Epithelial cell of prostate (primary cell): ENCODE data around the gene ACBD4.

Source experiments
- DNase-seq: peaks from one replicate; pipeline ENCODE4 v3.0.0-alpha.2; 2011; ENCODE audit warnings: low read depth, low spot score
- H3K27ac ChIP-seq: fragments of 450-650 bp; 2 replicates; pipeline ENCODE4 v1.5.1; 2017; ENCODE audit warnings: mild to moderate bottlenecking

The ACBD4 gene

DNA sequence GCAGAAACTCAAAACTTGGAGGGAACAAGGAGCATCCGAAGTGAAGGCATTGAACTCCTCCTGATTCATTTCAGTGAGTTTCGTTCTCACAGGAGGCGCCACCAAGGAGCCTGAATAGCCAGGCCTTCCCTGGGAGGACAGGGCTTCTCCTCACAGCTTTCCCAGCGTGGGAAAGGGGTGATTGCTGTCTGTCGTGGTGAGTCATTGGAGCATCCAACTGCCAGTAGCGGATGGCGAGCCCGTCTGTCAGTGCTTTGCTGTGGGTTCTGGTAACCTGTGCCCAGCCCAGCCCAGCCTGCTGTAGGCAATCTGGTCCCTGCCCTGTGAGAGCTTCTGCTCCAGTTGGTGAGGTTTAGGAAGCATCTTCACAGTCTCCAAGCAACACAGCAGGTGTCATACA, 31.5 kb upstream of the ACBD4 start:
- no peak for DNase-seq
- H3K27ac ChIP-seq, result no peak overlapping the region

DNA sequence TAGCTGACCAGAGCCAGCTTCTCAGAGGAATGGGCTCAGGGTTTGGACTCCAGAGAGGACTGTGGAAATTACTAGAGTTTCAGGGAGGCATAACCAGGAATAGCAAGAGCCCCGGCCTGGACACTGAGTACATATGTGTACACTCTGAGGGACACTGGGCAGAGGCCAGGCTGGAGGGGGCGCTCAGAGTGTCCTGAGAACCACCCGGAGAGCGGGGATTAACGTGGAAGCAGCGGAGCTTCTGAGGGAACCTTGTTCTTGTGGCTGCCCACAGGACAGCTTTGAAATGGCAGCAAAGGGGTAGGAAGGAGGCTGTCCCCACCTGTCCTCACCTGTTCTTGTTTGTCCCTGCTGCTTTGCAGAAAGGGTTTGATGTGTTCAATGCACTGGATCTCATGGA, 31.0 kb upstream of the ACBD4 start:
- H3K27ac ChIP-seq, result no peak overlapping the region
- no peak for DNase-seq

- no peak overlapping the region for H3K27ac ChIP-seq
- DNase-seq, result no peak
These were observed 30.4 kb upstream of the ACBD4 start for GRCh38 chr17:45104907-45105624.

DNA sequence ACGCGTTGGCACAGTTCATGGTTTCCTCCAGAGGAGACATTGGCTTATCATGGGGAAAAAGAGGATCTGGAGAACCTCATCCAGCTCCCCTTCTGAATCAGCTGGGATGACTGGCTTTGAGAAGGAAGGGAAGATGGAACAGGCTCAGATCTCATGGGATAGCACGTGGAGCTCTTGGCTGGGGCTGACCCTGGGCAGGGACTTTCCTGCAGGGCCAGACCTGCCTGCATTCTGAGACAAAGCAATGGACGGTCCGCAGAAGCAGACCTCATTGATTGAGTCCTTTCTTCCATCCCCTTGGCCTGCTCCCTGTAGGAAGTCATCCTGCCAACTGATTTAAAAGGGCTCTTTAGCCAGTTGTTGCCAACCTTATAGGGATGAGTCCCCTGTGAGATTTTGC, 29.4 kb upstream of the ACBD4 start:
- no peak overlapping the region for H3K27ac ChIP-seq
- DNase-seq, result no peak

GRCh38 chr17:45106582-45106981, 28.9 kb upstream of the ACBD4 start:
- no peak for DNase-seq
- H3K27ac ChIP-seq, result no peak overlapping the region

DNA sequence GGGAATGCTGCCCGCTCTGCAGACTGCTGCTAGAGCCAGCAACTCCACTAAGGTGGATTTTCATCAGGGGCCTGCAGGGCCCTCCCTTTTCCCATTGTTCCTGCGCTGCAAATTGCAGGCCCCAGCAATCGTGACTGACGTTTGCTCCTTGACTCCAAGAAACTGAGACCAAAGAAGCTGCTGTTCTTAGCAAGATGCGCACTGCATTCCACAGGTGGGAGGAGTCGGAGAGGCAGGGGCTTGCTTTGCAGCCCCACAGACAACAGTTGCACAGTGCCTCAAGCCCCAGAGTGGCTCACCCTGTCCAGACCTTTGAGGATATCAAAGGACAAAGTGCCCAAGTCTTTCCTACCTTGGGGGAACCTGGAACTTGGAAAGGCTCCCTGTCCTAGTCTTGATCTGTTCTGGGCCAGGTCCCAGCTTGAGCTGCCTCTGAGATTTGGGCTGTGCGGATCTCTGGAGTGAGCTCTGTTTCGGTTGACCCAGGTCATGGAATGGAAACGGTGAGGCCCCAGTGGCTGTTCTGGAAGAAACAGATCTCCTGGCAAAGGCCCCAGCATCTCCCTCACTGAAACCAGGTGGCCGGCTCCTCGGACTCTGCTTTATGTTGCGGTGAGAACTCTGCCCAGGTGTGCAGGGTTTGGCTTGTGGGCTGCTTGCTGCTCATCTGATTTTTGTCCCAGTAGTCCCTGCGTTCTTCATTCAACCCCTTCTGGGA, 28.0 kb upstream of the ACBD4 start:
- no peak overlapping the region for H3K27ac ChIP-seq
- no peak for DNase-seq

DNA sequence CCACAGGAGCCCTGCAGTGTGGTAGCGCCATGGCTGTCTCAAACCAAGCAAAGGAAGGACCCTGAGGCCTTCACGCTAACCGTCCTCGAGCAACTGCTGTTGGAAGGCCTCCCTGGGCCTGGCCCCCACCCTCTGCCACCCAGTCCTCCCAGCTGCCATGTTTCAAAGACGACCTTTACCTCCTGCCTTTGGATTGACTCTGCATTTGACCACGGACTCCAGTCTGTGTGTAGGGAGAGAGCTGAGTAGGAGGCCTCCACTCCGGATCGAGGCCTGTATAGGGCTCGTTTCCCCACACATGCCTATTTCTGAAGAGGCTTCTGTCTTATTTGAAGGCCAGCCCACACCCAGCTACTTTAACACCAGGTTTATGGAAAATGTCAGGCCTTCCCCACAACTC, 27.4 kb upstream of the ACBD4 start:
- no peak overlapping the region for H3K27ac ChIP-seq
- DNase-seq, result no peak

- no peak for DNase-seq
- no peak overlapping the region for H3K27ac ChIP-seq
These were observed 26.6 kb upstream of the ACBD4 start for GRCh38 chr17:45108595-45109521.

GRCh38 chr17:45110676-45111611, 24.5 kb upstream of the ACBD4 start:
- peak overlapping the region; percentile 3 for H3K27ac ChIP-seq
- no peak for DNase-seq

DNA sequence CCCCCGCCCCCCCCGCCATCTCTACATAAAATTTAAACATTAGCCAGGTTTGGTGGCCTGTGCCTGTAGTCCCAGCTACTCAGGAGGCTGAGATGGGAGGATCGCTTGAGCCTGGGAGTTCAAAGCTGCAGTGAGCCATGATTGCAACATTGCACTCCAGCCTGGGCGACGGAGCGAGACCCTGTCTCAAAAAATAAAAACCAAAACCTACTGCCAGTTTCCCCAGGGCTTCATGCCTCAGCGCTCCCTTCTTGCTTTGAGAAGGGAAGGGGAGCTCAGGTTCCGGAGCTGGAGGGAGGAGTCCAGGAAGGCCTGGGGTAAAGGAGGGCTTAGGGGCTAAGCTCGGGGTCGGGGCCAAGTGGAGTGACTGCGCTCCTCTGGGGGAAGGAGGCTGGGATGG, 23.6 kb upstream of the ACBD4 start:
- peak overlapping the region; percentile 3 for H3K27ac ChIP-seq
- DNase-seq, result no peak

GRCh38 chr17:45112559-45113423, 22.7 kb upstream of the ACBD4 start:
- H3K27ac ChIP-seq, result no peak overlapping the region
- no peak for DNase-seq

GRCh38 chr17:45113424-45113754, 22.1 kb upstream of the ACBD4 start:
- no peak overlapping the region for H3K27ac ChIP-seq
- DNase-seq, result no peak

GRCh38 chr17:45114117-45114932, 21.2 kb upstream of the ACBD4 start:
- H3K27ac ChIP-seq, result no peak overlapping the region
- no peak for DNase-seq

DNA sequence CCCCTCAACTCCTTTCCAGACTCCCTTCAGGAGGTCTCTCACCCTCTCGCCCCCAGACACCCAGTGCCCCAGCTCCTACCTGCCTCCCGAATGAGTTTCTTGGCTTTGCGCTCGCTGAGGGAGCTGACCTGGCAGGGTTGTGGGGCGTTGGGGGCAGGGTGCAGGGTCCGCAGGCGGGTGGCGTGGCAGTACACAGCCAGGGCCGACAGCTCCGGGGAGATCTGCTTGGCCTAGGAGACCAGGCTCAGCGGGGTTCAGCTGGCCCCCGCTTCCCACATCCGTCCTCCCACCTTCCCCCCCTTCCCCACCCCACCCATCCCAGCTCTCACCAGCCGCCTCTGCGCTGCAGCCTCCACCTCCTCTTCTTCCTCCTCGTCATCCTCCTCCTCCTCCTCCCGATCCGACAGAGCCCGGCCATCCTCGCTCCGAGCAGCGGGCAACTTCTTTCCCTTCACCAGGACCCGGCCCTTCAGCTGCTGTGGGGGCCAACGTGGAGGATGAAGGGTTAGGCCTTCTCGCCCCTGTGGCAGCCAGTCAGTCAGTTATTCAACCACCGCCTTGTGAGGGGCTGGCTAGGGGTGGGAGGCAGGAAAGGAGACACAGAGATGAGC, 20.4 kb upstream of the ACBD4 start:
- no peak overlapping the region for H3K27ac ChIP-seq
- DNase-seq, result no peak

- no peak overlapping the region for H3K27ac ChIP-seq
- DNase-seq, result no peak
These were observed 19.6 kb upstream of the ACBD4 start for GRCh38 chr17:45115871-45116270.

DNA sequence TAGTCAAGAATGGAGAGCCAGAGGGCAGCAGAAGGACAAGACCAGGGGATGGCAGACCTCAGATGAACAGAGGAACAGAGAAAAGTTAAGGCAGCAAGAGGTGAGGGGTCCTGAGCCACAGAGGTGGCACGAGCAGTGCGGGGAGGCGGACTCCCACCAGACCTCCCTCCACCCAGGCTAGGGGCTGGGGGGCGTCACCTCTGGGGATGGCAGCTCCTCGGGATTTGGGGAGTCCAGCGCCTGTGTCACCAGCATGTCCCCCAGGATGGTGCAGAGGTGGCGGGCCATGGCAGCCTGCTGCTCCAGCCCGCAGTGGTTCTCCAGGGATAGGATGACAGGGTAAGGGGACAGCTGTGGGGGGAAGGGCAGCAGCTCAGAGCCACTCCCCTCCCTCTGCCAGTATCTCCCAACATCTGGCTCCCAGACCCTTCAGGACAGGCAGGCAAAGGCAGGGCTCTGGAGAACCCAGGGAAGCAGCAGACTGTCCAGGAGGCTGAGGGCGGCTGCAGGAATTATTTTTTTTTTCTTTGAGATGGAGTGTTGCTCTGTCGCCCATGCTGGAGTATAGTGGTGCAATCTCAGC, 19.0 kb upstream of the ACBD4 start:
- DNase-seq, result no peak
- H3K27ac ChIP-seq, result no peak overlapping the region

- no peak overlapping the region for H3K27ac ChIP-seq
- DNase-seq, result no peak
These were observed 18.2 kb upstream of the ACBD4 start for GRCh38 chr17:45117334-45117733.
